IMR-90 (cell line): ENCODE data around the gene AHNAK2. TPM values are rescaled to one million over a fixed set of nuclear protein-coding genes. Genes with fewer than 3 reads are reported as not detected.

ENCODE experiments used
- FOS ChIP-seq: fragments of 150-350 bp; IDR thresholded peaks from 2 replicates; pipeline ENCODE4 v1.6.1; 2016; ENCODE audit warnings: low read depth, low read length
- SMC3 ChIP-seq: fragments of 150-350 bp; IDR thresholded peaks from 2 replicates; pipeline ENCODE4 v1.6.1; 2016; ENCODE audit warnings: low read depth, mild to moderate bottlenecking, antibody characterized with exemption, low read length, moderate library complexity
- USF2 ChIP-seq: fragments of 150-350 bp; IDR thresholded peaks from 2 replicates; pipeline ENCODE4 v1.6.1; 2017; ENCODE audit warnings: mild to moderate bottlenecking, antibody characterized with exemption, low read length, low read depth
- polyA plus RNA-seq, 3 experiments: library from polyadenylated mRNA; depleted of rRNA; stranded (reverse); fragments of >200 nt; gene quantifications; 2 replicates each; pipeline ENCODE4 v1.2.3, GENCODE V29; 2012; ENCODE audit warnings: low replicate concordance in 1 of 3
- total RNA-seq: library from RNA; depleted of rRNA; stranded (reverse); fragments of >200 nt; gene quantifications from 2 replicates; pipeline ENCODE4 v1.2.3, GENCODE V29; 2012

Gene AHNAK2
- total and polyA plus RNA-seq, 2 of the 4 experiments (the other 2 are of a cell fraction) = 2.6 to 7.9 TPM

- TF ChIP-seq USF2 (peak; percentile 41; the same call in 1 of the 2 replicates), FOS (0 out of 2 replicates have a peak, but pooled peaks have one; percentile 47), SMC3 (no peak)
Observed at GRCh38 chr14:104970231-104971068, 7.7 kb downstream of the AHNAK2 start (continued).
